ENCODE results near the gene CRYM.

DNA sequence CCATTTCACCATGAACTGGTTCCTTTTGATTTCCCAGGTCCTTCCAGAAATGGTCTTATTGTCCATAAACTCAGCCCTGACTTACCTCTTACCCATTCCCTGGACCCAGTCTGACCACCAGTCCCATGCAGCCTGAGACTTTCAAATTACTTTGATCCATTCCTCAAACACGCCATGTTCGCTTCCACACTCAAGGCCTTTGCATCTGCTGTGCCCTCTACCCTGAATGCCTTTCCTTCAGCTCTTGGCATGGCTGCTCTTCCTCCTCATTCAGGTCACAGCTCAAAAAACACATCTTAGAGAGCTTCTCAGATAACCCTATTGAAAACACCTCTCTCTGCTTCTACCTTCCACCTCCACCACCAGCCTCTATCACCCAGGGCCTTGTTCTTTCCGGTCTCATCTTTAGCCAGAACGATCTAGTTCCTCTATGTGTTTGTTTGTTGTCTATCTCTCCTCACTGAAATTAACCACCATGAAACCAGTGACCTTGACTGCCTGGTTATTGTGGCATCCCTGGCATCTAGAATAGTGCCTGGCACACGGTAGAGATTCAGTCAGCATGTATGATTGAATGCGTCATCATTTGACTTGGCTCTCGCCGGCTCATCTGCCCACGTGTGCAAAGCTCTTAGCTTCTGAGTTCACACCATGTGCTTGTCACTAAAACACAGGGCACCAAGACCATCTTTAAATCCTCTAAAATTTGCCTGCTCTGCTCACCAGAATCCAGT, 12.8 kb downstream of the CRYM start:
- TF ChIP-seq EZH2 (IDR thresholded peaks at IDR 0.05): no peak
- TF ChIP-seq POLR2AphosphoS5 (IDR thresholded peaks at IDR 0.05; ENCODE audit: borderline replicate concordance, low read depth, low read length): no peak
